Bone marrow (tissue), 2 donors: Measurements from ENCODE around the gene RHBDF2.
"Not testable (repeated sequence)": the region's sequence is repeated elsewhere in the genome, so short reads cannot be mapped to it uniquely, and the experiment has no call there.

Experiments
- DNase-seq, 2 donors: peaks; one replicate each; lab custom pipeline; 2025; lab: John Stamatoyannopoulos, UW

The RHBDF2 gene

GRCh38 chr17:76524598-76525512 lies 23.6 kb upstream of the RHBDF2 start:
- DNase-seq = no peak

- DNase-seq = peak; percentile 51 to 56
Observed at GRCh38 chr17:76523084-76524037, 22.1 kb upstream of the RHBDF2 start.

GRCh38 chr17:76521683-76522082 lies 20.5 kb upstream of the RHBDF2 start:
- DNase-seq = not testable (repeated sequence)

- DNase-seq = no peak
Observed at GRCh38 chr17:76521262-76521661, 20.0 kb upstream of the RHBDF2 start.

GRCh38 chr17:76519048-76519966 lies 18.1 kb upstream of the RHBDF2 start:
- DNase-seq = no peak

GRCh38 chr17:76517638-76518038 lies 16.4 kb upstream of the RHBDF2 start:
- no peak for DNase-seq

GRCh38 chr17:76515274-76515949 lies 14.2 kb upstream of the RHBDF2 start:
- peak; percentile 60 to 92 for DNase-seq

- not testable (repeated sequence) for DNase-seq
Observed at GRCh38 chr17:76514355-76514754, 13.1 kb upstream of the RHBDF2 start.

- DNase-seq = no peak
Observed at GRCh38 chr17:76513306-76513692, 12.1 kb upstream of the RHBDF2 start.

- no peak for DNase-seq
Observed at GRCh38 chr17:76512366-76513305, 11.4 kb upstream of the RHBDF2 start.

- DNase-seq = no peak
Observed at GRCh38 chr17:76511668-76512365, 10.6 kb upstream of the RHBDF2 start.

- no peak for DNase-seq
Observed at GRCh38 chr17:76510831-76511244, 9.6 kb upstream of the RHBDF2 start.

- not testable (repeated sequence) for DNase-seq
Observed at GRCh38 chr17:76508472-76509063, 7.3 kb upstream of the RHBDF2 start.

GRCh38 chr17:76506408-76507345 lies 5.5 kb upstream of the RHBDF2 start:
- peak; percentile 50 to 68 for DNase-seq

- no peak for DNase-seq
Observed at GRCh38 chr17:76504117-76504516, 2.9 kb upstream of the RHBDF2 start.

GRCh38 chr17:76502341-76503211 lies 1.4 kb upstream of the RHBDF2 start:
- no peak for DNase-seq
